Astrocyte (in vitro differentiated cells and primary cell): ENCODE data around the gene TICAM2. TPM values are rescaled to one million over a fixed set of nuclear protein-coding genes. Genes with fewer than 3 reads are reported as not detected.
A peak's percentile ranks its signal among the peaks of the same experiment; 100 is the strongest.

ENCODE experiments used
- DNase-seq: peaks from one replicate; pipeline ENCODE4 v3.0.0-alpha.2; 2010; ENCODE audit warnings: low read depth
- FAIRE-seq: peaks from 2 replicates; lab custom pipeline; 2011; peaks lifted over from hg19 to GRCh38; lab: Jason Lieb, UNC
- H2AFZ ChIP-seq: 2 replicates; pipeline ENCODE4 v1.6.0; 2012; ENCODE audit warnings: low read depth, low read length, inconsistent platforms
- H3K27ac ChIP-seq: 2 replicates; pipeline ENCODE4 v1.5.1; 2011; ENCODE audit warnings: low read depth, low read length, inconsistent platforms
- H3K27me3 ChIP-seq: 2 replicates; pipeline ENCODE4 v1.6.0; 2011; ENCODE audit warnings: low read length, inconsistent platforms; ENCODE audit not compliant: insufficient read depth
- H3K36me3 ChIP-seq: 2 replicates; pipeline ENCODE4 v1.5.1; 2011; ENCODE audit warnings: low read length, inconsistent platforms; ENCODE audit not compliant: insufficient read depth
- H3K4me1 ChIP-seq: 2 replicates; pipeline ENCODE4 v1.5.1; 2011; ENCODE audit warnings: low read length, inconsistent platforms; ENCODE audit not compliant: insufficient read depth
- H3K4me2 ChIP-seq: 2 replicates; pipeline ENCODE4 v1.6.0; 2012; ENCODE audit warnings: low read length, inconsistent platforms
- H3K4me3 ChIP-seq: 2 replicates; pipeline ENCODE4 v1.5.1; 2011; ENCODE audit warnings: low read depth, mild to moderate bottlenecking, low read length, inconsistent platforms; ENCODE audit not compliant: insufficient read depth
- H3K79me2 ChIP-seq: 2 replicates; pipeline ENCODE4 v1.6.0; 2012; ENCODE audit warnings: mild to moderate bottlenecking, low read length, inconsistent platforms; ENCODE audit not compliant: insufficient read depth
- H3K9ac ChIP-seq: 2 replicates; pipeline ENCODE4 v1.6.0; 2012; ENCODE audit warnings: mild to moderate bottlenecking, low read length, inconsistent platforms
- H3K9me3 ChIP-seq: 2 replicates; pipeline ENCODE4 v1.5.1; 2012; ENCODE audit warnings: low read depth, mild to moderate bottlenecking, low read length, inconsistent platforms; ENCODE audit not compliant: insufficient read depth
- H4K20me1 ChIP-seq: 2 replicates; pipeline ENCODE4 v1.6.0; 2012; ENCODE audit warnings: low read length, inconsistent platforms; ENCODE audit not compliant: insufficient read depth
- H3K27ac Mint-ChIP-seq: one replicate; pipeline ENCODE4 v1.8.0; 2021; ENCODE audit warnings: mild to moderate bottlenecking, mixed read lengths; ENCODE audit not compliant: unreplicated experiment
- H3K27me3 Mint-ChIP-seq: one replicate; pipeline ENCODE4 v1.8.0; 2021; ENCODE audit warnings: low read depth, mixed read lengths; ENCODE audit not compliant: unreplicated experiment
- H3K36me3 Mint-ChIP-seq: one replicate; pipeline ENCODE4 v1.8.0; 2021; ENCODE audit warnings: low read depth, mixed read lengths; ENCODE audit not compliant: unreplicated experiment
- H3K4me1 Mint-ChIP-seq: one replicate; pipeline ENCODE4 v1.8.0; 2021; ENCODE audit warnings: low read depth, mixed read lengths; ENCODE audit not compliant: unreplicated experiment
- H3K4me3 Mint-ChIP-seq: one replicate; pipeline ENCODE4 v1.8.0; 2021; ENCODE audit warnings: mild to moderate bottlenecking, moderate library complexity, mixed read lengths; ENCODE audit not compliant: unreplicated experiment
- H3K9me3 Mint-ChIP-seq: one replicate; pipeline ENCODE4 v1.8.0; 2021; ENCODE audit warnings: mild to moderate bottlenecking, mixed read lengths; ENCODE audit not compliant: unreplicated experiment
- CTCF ChIP-seq: IDR thresholded peaks from 2 replicates; pipeline ENCODE4 v1.5.1; 2011; ENCODE audit warnings: low read depth, mild to moderate bottlenecking, inconsistent platforms, low read length, moderate library complexity; ENCODE audit not compliant: insufficient read depth
- EZH2 ChIP-seq: IDR thresholded peaks from 2 replicates; pipeline ENCODE4 v1.6.1; 2012; ENCODE audit warnings: mild to moderate bottlenecking, low read length, inconsistent platforms; ENCODE audit not compliant: insufficient read depth
- total RNA-seq: library from RNA; stranded (reverse); gene quantifications from 2 replicates; pipeline ENCODE4 v1.2.1, GENCODE V29; 2021

The TICAM2 gene
- total RNA-seq, 1 donor from 2014 or later = 6.8 TPM

GRCh38 chr5:115641948-115642347, 39.7 kb upstream of the TICAM2 start:
- no peak for FAIRE-seq
- DNase-seq = peak; percentile 58
- Histone ChIP-seq H3K27me3 (peaks cover 2% of the 10 kb centered on the region), H3K9me3 (no peaks in the 10 kb centered on the region), H3K9ac (no peak overlapping the region), H3K4me2 (no peak overlapping the region), H3K36me3 (no peaks in the 10 kb centered on the region), H3K4me3 (no peak overlapping the region), H3K27ac (no peak overlapping the region), H3K4me1 (no peaks in the 10 kb centered on the region), H2AFZ (no peak overlapping the region), H3K79me2 (no peaks in the 10 kb centered on the region), H4K20me1 (no peaks in the 10 kb centered on the region)
- H3K27me3 Mint-ChIP-seq = no peaks in the 10 kb centered on the region
- H3K27ac Mint-ChIP-seq = no peak overlapping the region
- H3K4me3 Mint-ChIP-seq = no peak overlapping the region
- TF ChIP-seq CTCF = no peak
- TF ChIP-seq EZH2 = no peak
- peaks cover 3% of the 10 kb centered on the region for H3K9me3 Mint-ChIP-seq
- H3K36me3 Mint-ChIP-seq = no peaks in the 10 kb centered on the region
- H3K4me1 Mint-ChIP-seq = no peaks in the 10 kb centered on the region

- Mint-ChIP-seq H3K36me3 (no peaks in the 10 kb centered on the region), H3K27me3 (no peaks in the 10 kb centered on the region), H3K4me1 (no peaks in the 10 kb centered on the region), H3K9me3 (no peaks in the 10 kb centered on the region), H3K27ac (no peak overlapping the region), H3K4me3 (no peak overlapping the region)
- H3K36me3 ChIP-seq = no peaks in the 10 kb centered on the region
- TF ChIP-seq EZH2 (no peak), CTCF (no peak)
- H2AFZ ChIP-seq = no peak overlapping the region
- DNase-seq (no peak), FAIRE-seq (no peak)
- no peaks in the 10 kb centered on the region for H4K20me1 ChIP-seq
- no peaks in the 10 kb centered on the region for H3K9me3 ChIP-seq
- H3K4me1 ChIP-seq = no peaks in the 10 kb centered on the region
- no peak overlapping the region for H3K27ac ChIP-seq
- H3K79me2 ChIP-seq = no peaks in the 10 kb centered on the region
- peaks cover 7% of the 10 kb centered on the region for H3K27me3 ChIP-seq
- H3K4me2 ChIP-seq = no peak overlapping the region
- no peak overlapping the region for H3K4me3 ChIP-seq
- H3K9ac ChIP-seq = no peak overlapping the region
Measured at GRCh38 chr5:115640274-115640673, 38.0 kb upstream of the TICAM2 start.

- Histone ChIP-seq H3K27me3 (peaks cover 7% of the 10 kb centered on the region), H4K20me1 (no peaks in the 10 kb centered on the region), H3K79me2 (no peaks in the 10 kb centered on the region), H3K4me2 (no peak overlapping the region), H3K9ac (no peak overlapping the region), H3K4me3 (no peak overlapping the region), H3K36me3 (no peaks in the 10 kb centered on the region), H3K27ac (no peak overlapping the region), H2AFZ (no peak overlapping the region), H3K9me3 (no peaks in the 10 kb centered on the region), H3K4me1 (no peaks in the 10 kb centered on the region)
- no peak overlapping the region for H3K27ac Mint-ChIP-seq
- no peak for FAIRE-seq
- TF ChIP-seq EZH2 (no peak), CTCF (no peak)
- no peaks in the 10 kb centered on the region for H3K9me3 Mint-ChIP-seq
- no peaks in the 10 kb centered on the region for H3K36me3 Mint-ChIP-seq
- no peak for DNase-seq
- no peaks in the 10 kb centered on the region for H3K4me1 Mint-ChIP-seq
- no peaks in the 10 kb centered on the region for H3K27me3 Mint-ChIP-seq
- H3K4me3 Mint-ChIP-seq = no peak overlapping the region
Measured at GRCh38 chr5:115639377-115639776, 37.1 kb upstream of the TICAM2 start.
